Measurements from ENCODE around the gene ZNF700. TPM values are rescaled to one million over a fixed set of nuclear protein-coding genes. Genes with fewer than 3 reads are reported as not detected.

ZNF700 gene
- total and polyA plus RNA-seq, 12 donors: 2.4 to 11.3 (median 4.4) TPM

GRCh38 chr19:11942008-11942842, 17.3 kb downstream of the ZNF700 start:
- DNase-seq: no peak
- Histone ChIP-seq H3K27ac (no peak overlapping the region), H3K9me3 (peaks cover 0 to 98% (median 72%) of the 10 kb centered on the region in 11 donors), H3K36me3 (peaks cover 0 to 90% (median 38%) of the 10 kb centered on the region in 9 donors), H3K4me3 (no peak overlapping the region), H3K27me3 (no peaks in the 10 kb centered on the region), H3K4me1 (no peaks in the 10 kb centered on the region)
- ATAC-seq: no peak
- WGBS, 2 donors: 98% methylated on average over 10 of the region's 10 CpGs
- TF ChIP-seq CTCF (IDR thresholded peaks at IDR 0.05): no peak
- intact Hi-C loops (cut with DNase I): no loop called here

GRCh38 chr19:11942843-11943108, 17.9 kb downstream of the ZNF700 start:
- peaks cover 0 to 98% (median 75%) of the 10 kb centered on the region in 11 donors for H3K9me3 ChIP-seq
- TF ChIP-seq CTCF (IDR thresholded peaks at IDR 0.05): no peak

GRCh38 chr19:11944656-11945055, 19.7 kb downstream of the ZNF700 start:
- H3K4me3 ChIP-seq: no peak overlapping the region
- peaks cover 11 to 100% (median 90%) of the 10 kb centered on the region in 11 donors for H3K9me3 ChIP-seq
- no peak for ATAC-seq
- no peaks in the 10 kb centered on the region for H3K4me1 ChIP-seq
- no peak overlapping the region for H3K27ac ChIP-seq
- 95 to 98% methylated on average over 4 of the region's 4 CpGs for WGBS, 2 donors
- intact Hi-C loops (cut with DNase I): no loop called here
- H3K36me3 ChIP-seq: peaks cover 9 to 99% (median 61%) of the 10 kb centered on the region in 9 donors
- TF ChIP-seq CTCF (IDR thresholded peaks at IDR 0.05): no peak
- no peaks in the 10 kb centered on the region for H3K27me3 ChIP-seq
- no peak for DNase-seq

More at GRCh38 chr19:11942843-11943108, 17.9 kb downstream of the ZNF700 start:
- DNase-seq (no peak), ATAC-seq (no peak)
- intact Hi-C loops (cut with DNase I): no loop called here
- no peak overlapping the region for H3K27ac ChIP-seq
- no peaks in the 10 kb centered on the region for H3K4me1 ChIP-seq
- no peaks in the 10 kb centered on the region for H3K27me3 ChIP-seq
- H3K36me3 ChIP-seq: peaks cover 0 to 91% (median 44%) of the 10 kb centered on the region in 9 donors
- H3K4me3 ChIP-seq: no peak overlapping the region

- no peaks in the 10 kb centered on the region for H3K4me1 ChIP-seq
- TF ChIP-seq CTCF (IDR thresholded peaks at IDR 0.05): no peak
- DNase-seq: no peak
- peaks cover 9 to 93% (median 59%) of the 10 kb centered on the region in 9 donors for H3K36me3 ChIP-seq
- 92 to 96% methylated on average over 3 of the region's 3 CpGs for WGBS, 2 donors
- no peak overlapping the region for H3K27ac ChIP-seq
- no peaks in the 10 kb centered on the region for H3K27me3 ChIP-seq
- peaks cover 22 to 100% (median 93%) of the 10 kb centered on the region in 11 donors for H3K9me3 ChIP-seq
- no peak overlapping the region for H3K4me3 ChIP-seq
- intact Hi-C loops (cut with DNase I): no loop called here
- no peak for ATAC-seq
Measured at GRCh38 chr19:11948646-11949045, 23.7 kb downstream of the ZNF700 start.
